Progenitor cell of endocrine pancreas (in vitro differentiated cells): Measurements from ENCODE around the gene EFEMP2. TPM values are rescaled to one million over a fixed set of nuclear protein-coding genes. Genes with fewer than 3 reads are reported as not detected.
A peak's percentile ranks its signal among the peaks of the same experiment; 100 is the strongest.

Experiments
- DNase-seq: peaks from one replicate; pipeline ENCODE4 v3.0.0; 2021; ENCODE audit warnings: low spot score; ENCODE audit not compliant: unreplicated experiment
- H3K27ac Mint-ChIP-seq: 2 replicates; pipeline ENCODE4 v1.8.0; 2021; ENCODE audit warnings: mild to moderate bottlenecking, moderate library complexity, mixed read lengths
- H3K27me3 Mint-ChIP-seq: 2 replicates; pipeline ENCODE4 v1.8.0; 2021; ENCODE audit warnings: mixed read lengths
- H3K36me3 Mint-ChIP-seq: 2 replicates; pipeline ENCODE4 v1.8.0; 2022; ENCODE audit warnings: mixed read lengths; ENCODE audit not compliant: insufficient read depth
- H3K4me1 Mint-ChIP-seq: 2 replicates; pipeline ENCODE4 v1.8.0; 2021; ENCODE audit warnings: low read depth, mixed read lengths
- H3K4me3 Mint-ChIP-seq: 2 replicates; pipeline ENCODE4 v1.8.0; 2021; ENCODE audit warnings: low read depth, mild to moderate bottlenecking, moderate library complexity, mixed read lengths
- H3K9me3 Mint-ChIP-seq: 2 replicates; pipeline ENCODE4 v1.8.0; 2021; ENCODE audit warnings: low read depth, mixed read lengths
- CTCF ChIP-seq: fragments of 200-600 bp; sonication (generic); IDR thresholded peaks from one replicate; pipeline ENCODE4 v1.5.0; 2021; ENCODE audit warnings: antibody characterized with exemption, mild to moderate bottlenecking; ENCODE audit not compliant: unreplicated experiment
- total RNA-seq: library from RNA; stranded (reverse); gene quantifications from 2 replicates; pipeline ENCODE4 v1.2.1, GENCODE V29; 2021

EFEMP2 gene
- total RNA-seq, 1 donor from 2014 or later: 90.5 TPM

- no peaks in the 10 kb centered on the region for H3K9me3 Mint-ChIP-seq
- no peak for DNase-seq
- peaks cover 5% of the 10 kb centered on the region for H3K27me3 Mint-ChIP-seq
- peaks cover 6% of the 10 kb centered on the region for H3K4me1 Mint-ChIP-seq
- no peaks in the 10 kb centered on the region for H3K36me3 Mint-ChIP-seq
- no peak overlapping the region for H3K27ac Mint-ChIP-seq
- H3K4me3 Mint-ChIP-seq: no peak overlapping the region
- TF ChIP-seq CTCF: no peak
Observed at GRCh38 chr11:65915821-65916251, 43.2 kb upstream of the EFEMP2 start.

DNA sequence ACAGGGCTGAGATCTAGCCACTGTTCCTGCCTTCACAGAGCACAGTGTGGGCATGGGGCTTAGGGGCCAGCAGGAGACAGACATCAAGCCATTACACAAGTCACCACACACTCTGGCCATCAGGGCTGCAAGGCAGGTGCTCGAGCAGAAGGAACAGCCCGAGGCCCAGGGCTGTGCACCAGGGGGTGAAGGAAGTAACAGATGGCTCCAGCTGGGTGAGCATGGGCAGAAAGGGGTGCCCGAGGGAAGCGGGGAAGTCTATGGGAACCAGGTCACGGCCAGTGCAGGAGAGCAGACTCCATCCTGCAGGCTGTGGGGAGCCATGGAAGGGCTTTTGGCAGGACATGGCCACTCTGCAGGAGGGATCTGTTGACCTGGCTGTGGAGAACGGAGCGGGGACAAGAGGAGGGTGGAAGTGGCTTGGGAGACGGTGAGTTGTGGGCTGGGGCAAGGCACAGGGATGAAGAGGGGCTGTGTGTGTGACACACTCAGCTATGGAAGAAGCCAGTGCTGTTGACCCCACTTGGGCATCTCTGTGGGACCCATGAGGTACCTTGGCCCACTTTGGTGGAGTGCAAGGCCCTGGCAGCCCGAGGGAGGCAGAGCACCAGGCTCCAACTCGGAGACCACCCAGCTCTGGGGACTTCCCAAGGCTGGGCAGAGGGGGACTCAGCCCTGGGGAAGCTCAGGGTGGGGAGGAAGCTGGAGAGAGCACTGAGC, 42.7 kb upstream of the EFEMP2 start:
- peaks cover 5% of the 10 kb centered on the region for H3K27me3 Mint-ChIP-seq
- no peak for TF ChIP-seq CTCF
- H3K27ac Mint-ChIP-seq: peak overlapping the region; percentile 76
- peaks cover 6% of the 10 kb centered on the region for H3K4me1 Mint-ChIP-seq
- DNase-seq: no peak
- no peaks in the 10 kb centered on the region for H3K36me3 Mint-ChIP-seq
- H3K4me3 Mint-ChIP-seq: peak overlapping the region; percentile 47
- H3K9me3 Mint-ChIP-seq: no peaks in the 10 kb centered on the region

DNA sequence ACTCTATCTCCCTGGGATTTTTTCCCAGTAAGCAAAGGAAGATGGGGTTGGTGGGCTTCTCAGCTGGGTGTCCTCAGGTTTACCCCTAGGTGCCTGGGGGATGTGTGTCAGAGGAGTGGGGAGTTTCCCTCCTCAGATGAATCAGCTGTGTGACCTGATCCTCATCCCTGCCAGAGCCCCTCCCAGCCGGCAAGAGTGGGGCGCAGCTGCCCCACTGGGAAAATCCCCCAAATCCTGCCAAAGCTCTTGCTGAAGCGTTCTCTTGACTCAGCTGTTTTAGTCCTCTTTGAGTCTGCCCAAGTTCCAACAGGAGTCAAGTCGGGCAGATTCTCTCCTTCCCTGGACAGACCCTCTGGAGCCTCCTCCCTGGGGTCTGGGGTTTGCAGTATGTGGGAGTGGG, 40.2 kb upstream of the EFEMP2 start:
- peaks cover 20% of the 10 kb centered on the region for H3K27me3 Mint-ChIP-seq
- H3K9me3 Mint-ChIP-seq: no peaks in the 10 kb centered on the region
- DNase-seq: no peak
- no peak overlapping the region for H3K4me3 Mint-ChIP-seq
- no peak for TF ChIP-seq CTCF
- H3K27ac Mint-ChIP-seq: no peak overlapping the region
- H3K36me3 Mint-ChIP-seq: no peaks in the 10 kb centered on the region
- H3K4me1 Mint-ChIP-seq: peaks cover 2% of the 10 kb centered on the region

- no peaks in the 10 kb centered on the region for H3K9me3 Mint-ChIP-seq
- peaks cover 28% of the 10 kb centered on the region for H3K27me3 Mint-ChIP-seq
- H3K4me1 Mint-ChIP-seq: peaks cover 2% of the 10 kb centered on the region
- H3K4me3 Mint-ChIP-seq: no peak overlapping the region
- DNase-seq: no peak
- no peak for TF ChIP-seq CTCF
- H3K36me3 Mint-ChIP-seq: no peaks in the 10 kb centered on the region
- peak overlapping the region; percentile 54 for H3K27ac Mint-ChIP-seq
Observed at GRCh38 chr11:65911682-65912568, 39.3 kb upstream of the EFEMP2 start.

GRCh38 chr11:65907878-65908277, 35.3 kb upstream of the EFEMP2 start:
- DNase-seq: no peak
- Mint-ChIP-seq H3K4me3 (no peak overlapping the region), H3K27me3 (peaks cover 42% of the 10 kb centered on the region)

More at GRCh38 chr11:65907878-65908277, 35.3 kb upstream of the EFEMP2 start:
- Mint-ChIP-seq H3K9me3 (no peaks in the 10 kb centered on the region), H3K36me3 (no peaks in the 10 kb centered on the region), H3K4me1 (no peaks in the 10 kb centered on the region), H3K27ac (no peak overlapping the region)
- TF ChIP-seq CTCF: no peak
